NCI-H345 (cell line): ENCODE measurements around the gene RHOB.
"Not testable (repeated sequence)": the region's sequence is repeated elsewhere in the genome, so short reads cannot be mapped to it uniquely, and the experiment has no call there.

Experiments used
- DNase-seq: peaks from one replicate; lab custom pipeline; 2025; lab: John Stamatoyannopoulos, UW

Gene RHOB

GRCh38 chr2:20446917-20447436, at the start of gene RHOB:
Gene RHOB (plus strand): TSS chr2:20447074. CDS start chr2:20447466, 392 bp downstream.
- peak; percentile 100 for DNase-seq

GRCh38 chr2:20397811-20398447, 48.9 kb upstream of the RHOB start:
- no peak for DNase-seq

GRCh38 chr2:20398956-20399567, 47.8 kb upstream of the RHOB start:
- DNase-seq, result no peak

GRCh38 chr2:20400306-20400705, 46.6 kb upstream of the RHOB start:
- DNase-seq, result no peak

GRCh38 chr2:20400787-20401488, 45.9 kb upstream of the RHOB start:
- DNase-seq, result no peak

GRCh38 chr2:20401489-20401835, 45.4 kb upstream of the RHOB start:
- no peak for DNase-seq

- no peak for DNase-seq
These were observed 43.0 kb upstream of the RHOB start for GRCh38 chr2:20403774-20404312.

- no peak for DNase-seq
These were observed 41.9 kb upstream of the RHOB start for GRCh38 chr2:20404950-20405349.

GRCh38 chr2:20409039-20409438, 37.8 kb upstream of the RHOB start:
- DNase-seq, result no peak

GRCh38 chr2:20410556-20411277, 36.2 kb upstream of the RHOB start:
- no peak for DNase-seq

GRCh38 chr2:20411361-20411894, 35.4 kb upstream of the RHOB start:
- peak; percentile 44 for DNase-seq

GRCh38 chr2:20414806-20415205, 32.1 kb upstream of the RHOB start:
- DNase-seq, result no peak

- DNase-seq, result no peak
These were observed 31.4 kb upstream of the RHOB start for GRCh38 chr2:20415511-20415918.

GRCh38 chr2:20416723-20417122, 30.2 kb upstream of the RHOB start:
- DNase-seq, result no peak

GRCh38 chr2:20417230-20417821, 29.5 kb upstream of the RHOB start:
- not testable (repeated sequence) for DNase-seq

- DNase-seq, result no peak
These were observed 28.4 kb upstream of the RHOB start for GRCh38 chr2:20418519-20418918.

- no peak for DNase-seq
These were observed 27.8 kb upstream of the RHOB start for GRCh38 chr2:20419007-20419576.

GRCh38 chr2:20419752-20420151, 27.1 kb upstream of the RHOB start:
- no peak for DNase-seq

- DNase-seq, result no peak
These were observed 25.4 kb upstream of the RHOB start for GRCh38 chr2:20421336-20421987.

GRCh38 chr2:20421988-20422370, 24.9 kb upstream of the RHOB start:
- no peak for DNase-seq
